Activated CD4-positive, alpha-beta T cell treated with anti-CD3 and anti-CD28 coated beads, Interleukin-2, amount 10 ng/mL, durations not matched to agents 24 days and 14 days (primary cell): Measurements from ENCODE around the gene ARHGEF28. TPM values are rescaled to one million over a fixed set of nuclear protein-coding genes. Genes with fewer than 3 reads are reported as not detected.

Experiments
- DNase-seq: peaks from one replicate; pipeline ENCODE4 v3.0.0; 2022
- H3K27ac Mint-ChIP-seq: one replicate; pipeline ENCODE4 v1.8.0; 2022; ENCODE audit warnings: mild to moderate bottlenecking, mixed read lengths
- H3K27me3 Mint-ChIP-seq: one replicate; pipeline ENCODE4 v1.8.0; 2022; ENCODE audit warnings: mixed read lengths
- H3K36me3 Mint-ChIP-seq: one replicate; pipeline ENCODE4 v1.8.0; 2022; ENCODE audit warnings: low read depth, mild to moderate bottlenecking, mixed read lengths
- H3K4me1 Mint-ChIP-seq: one replicate; pipeline ENCODE4 v1.8.0; 2021; ENCODE audit warnings: mixed read lengths
- H3K4me3 Mint-ChIP-seq: one replicate; pipeline ENCODE4 v1.8.0; 2022; ENCODE audit warnings: mild to moderate bottlenecking, moderate library complexity, mixed read lengths
- H3K9me3 Mint-ChIP-seq: one replicate; pipeline ENCODE4 v1.8.0; 2021; ENCODE audit warnings: mixed read lengths
- intact Hi-C: fragments of 100-400 bp; cut with micrococcal nuclease; formaldehyde crosslinking; loops from one replicate; pipeline ENCODE4 v1.15.1; 2023
- total RNA-seq: library from RNA; stranded (reverse); gene quantifications from 2 replicates; pipeline ENCODE4 v1.2.3, GENCODE V29; 2022

Gene ARHGEF28
- total RNA-seq, 1 donor from 2014 or later = 0.14 TPM

GRCh38 chr5:73911761-73912393 is 285.9 kb downstream of the ARHGEF28 start:
- no peak for DNase-seq
- Mint-ChIP-seq H3K4me3 (no peak overlapping the region), H3K27me3 (peaks cover 15% of the 10 kb centered on the region), H3K4me1 (no peaks in the 10 kb centered on the region), H3K27ac (no peak overlapping the region), H3K36me3 (no peaks in the 10 kb centered on the region), H3K9me3 (no peaks in the 10 kb centered on the region)
- intact Hi-C loops = no loop called here

GRCh38 chr5:73912821-73913271 is 286.9 kb downstream of the ARHGEF28 start:
- Mint-ChIP-seq H3K27ac (no peak overlapping the region), H3K27me3 (peaks cover 8% of the 10 kb centered on the region), H3K36me3 (no peaks in the 10 kb centered on the region), H3K4me1 (no peaks in the 10 kb centered on the region), H3K9me3 (no peaks in the 10 kb centered on the region), H3K4me3 (no peak overlapping the region)
- intact Hi-C loops = no loop called here
- DNase-seq = no peak

- no peaks in the 10 kb centered on the region for H3K36me3 Mint-ChIP-seq
- no peak overlapping the region for H3K4me3 Mint-ChIP-seq
- no peak overlapping the region for H3K27ac Mint-ChIP-seq
- no peak for DNase-seq
- H3K27me3 Mint-ChIP-seq = peaks cover 8% of the 10 kb centered on the region
- no peaks in the 10 kb centered on the region for H3K4me1 Mint-ChIP-seq
- no peaks in the 10 kb centered on the region for H3K9me3 Mint-ChIP-seq
- intact Hi-C loops = no loop called here
Measured at GRCh38 chr5:73913971-73914370, 288.0 kb downstream of the ARHGEF28 start.

GRCh38 chr5:73915345-73915744 is 289.3 kb downstream of the ARHGEF28 start:
- Mint-ChIP-seq H3K9me3 (no peaks in the 10 kb centered on the region), H3K27me3 (peaks cover 12% of the 10 kb centered on the region), H3K4me3 (no peak overlapping the region), H3K27ac (no peak overlapping the region), H3K4me1 (no peaks in the 10 kb centered on the region), H3K36me3 (no peaks in the 10 kb centered on the region)
- DNase-seq = no peak
- intact Hi-C loops = no loop called here

- no peaks in the 10 kb centered on the region for H3K9me3 Mint-ChIP-seq
- H3K4me3 Mint-ChIP-seq = no peak overlapping the region
- intact Hi-C loops = no loop called here
- no peaks in the 10 kb centered on the region for H3K4me1 Mint-ChIP-seq
- no peak for DNase-seq
- no peaks in the 10 kb centered on the region for H3K36me3 Mint-ChIP-seq
- peaks cover 12% of the 10 kb centered on the region for H3K27me3 Mint-ChIP-seq
- H3K27ac Mint-ChIP-seq = no peak overlapping the region
Measured at GRCh38 chr5:73917433-73917832, 291.4 kb downstream of the ARHGEF28 start.

GRCh38 chr5:73917891-73918290 is 291.9 kb downstream of the ARHGEF28 start:
- Mint-ChIP-seq H3K9me3 (no peaks in the 10 kb centered on the region), H3K4me3 (no peak overlapping the region), H3K27me3 (peaks cover 14% of the 10 kb centered on the region), H3K27ac (no peak overlapping the region), H3K4me1 (no peaks in the 10 kb centered on the region), H3K36me3 (no peaks in the 10 kb centered on the region)
- intact Hi-C loops = no loop called here
- DNase-seq = no peak

GRCh38 chr5:73918791-73919221 is 292.8 kb downstream of the ARHGEF28 start:
- no peak overlapping the region for H3K4me3 Mint-ChIP-seq
- peaks cover 14% of the 10 kb centered on the region for H3K27me3 Mint-ChIP-seq
- DNase-seq = no peak
- intact Hi-C loops = no loop called here
- H3K4me1 Mint-ChIP-seq = no peaks in the 10 kb centered on the region
- H3K36me3 Mint-ChIP-seq = no peaks in the 10 kb centered on the region
- H3K27ac Mint-ChIP-seq = no peak overlapping the region
- no peaks in the 10 kb centered on the region for H3K9me3 Mint-ChIP-seq

GRCh38 chr5:73921741-73922140 is 295.7 kb downstream of the ARHGEF28 start:
- Mint-ChIP-seq H3K36me3 (no peaks in the 10 kb centered on the region), H3K4me1 (no peaks in the 10 kb centered on the region), H3K27me3 (peaks cover 21% of the 10 kb centered on the region), H3K4me3 (no peak overlapping the region), H3K27ac (no peak overlapping the region), H3K9me3 (no peaks in the 10 kb centered on the region)
- no peak for DNase-seq
- intact Hi-C loops = no loop called here

GRCh38 chr5:73922224-73922623 is 296.2 kb downstream of the ARHGEF28 start:
- H3K4me1 Mint-ChIP-seq = no peaks in the 10 kb centered on the region
- H3K4me3 Mint-ChIP-seq = no peak overlapping the region
- no peaks in the 10 kb centered on the region for H3K9me3 Mint-ChIP-seq
- no peak overlapping the region for H3K27ac Mint-ChIP-seq
- intact Hi-C loops = no loop called here
- no peak for DNase-seq
- H3K36me3 Mint-ChIP-seq = no peaks in the 10 kb centered on the region
- peaks cover 21% of the 10 kb centered on the region for H3K27me3 Mint-ChIP-seq

- intact Hi-C loops = no loop called here
- H3K27ac Mint-ChIP-seq = no peak overlapping the region
- H3K36me3 Mint-ChIP-seq = no peaks in the 10 kb centered on the region
- peaks cover 21% of the 10 kb centered on the region for H3K27me3 Mint-ChIP-seq
- no peaks in the 10 kb centered on the region for H3K9me3 Mint-ChIP-seq
- H3K4me1 Mint-ChIP-seq = no peaks in the 10 kb centered on the region
- no peak for DNase-seq
- H3K4me3 Mint-ChIP-seq = no peak overlapping the region
Measured at GRCh38 chr5:73922875-73923557, 297.0 kb downstream of the ARHGEF28 start.

GRCh38 chr5:73928476-73929070 is 302.6 kb downstream of the ARHGEF28 start:
- H3K36me3 Mint-ChIP-seq = no peaks in the 10 kb centered on the region
- H3K4me3 Mint-ChIP-seq = no peak overlapping the region
- DNase-seq = no peak
- no peaks in the 10 kb centered on the region for H3K4me1 Mint-ChIP-seq
- H3K27me3 Mint-ChIP-seq = peaks cover 20% of the 10 kb centered on the region
- no peak overlapping the region for H3K27ac Mint-ChIP-seq
- intact Hi-C loops = no loop called here
- no peaks in the 10 kb centered on the region for H3K9me3 Mint-ChIP-seq

GRCh38 chr5:73935719-73936118 is 309.7 kb downstream of the ARHGEF28 start:
- Mint-ChIP-seq H3K27ac (no peak overlapping the region), H3K4me3 (no peak overlapping the region), H3K36me3 (no peaks in the 10 kb centered on the region), H3K9me3 (no peaks in the 10 kb centered on the region), H3K27me3 (peaks cover 16% of the 10 kb centered on the region), H3K4me1 (no peaks in the 10 kb centered on the region)
- DNase-seq = no peak
- intact Hi-C loops = no loop called here

GRCh38 chr5:73938280-73938937 is 312.4 kb downstream of the ARHGEF28 start:
- H3K4me3 Mint-ChIP-seq = no peak overlapping the region
- H3K4me1 Mint-ChIP-seq = no peaks in the 10 kb centered on the region
- no peak overlapping the region for H3K27ac Mint-ChIP-seq
- no peak for DNase-seq
- intact Hi-C loops = no loop called here
- peaks cover 8% of the 10 kb centered on the region for H3K27me3 Mint-ChIP-seq
- no peaks in the 10 kb centered on the region for H3K36me3 Mint-ChIP-seq
- H3K9me3 Mint-ChIP-seq = no peaks in the 10 kb centered on the region

GRCh38 chr5:73938938-73939320 is 312.9 kb downstream of the ARHGEF28 start:
- no peak overlapping the region for H3K27ac Mint-ChIP-seq
- DNase-seq = no peak
- H3K27me3 Mint-ChIP-seq = peaks cover 8% of the 10 kb centered on the region
- H3K36me3 Mint-ChIP-seq = no peaks in the 10 kb centered on the region
- no peaks in the 10 kb centered on the region for H3K4me1 Mint-ChIP-seq
- no peaks in the 10 kb centered on the region for H3K9me3 Mint-ChIP-seq
- intact Hi-C loops = no loop called here
- no peak overlapping the region for H3K4me3 Mint-ChIP-seq
